WERI-Rb-1 (cell line): Measurements from ENCODE around the gene TMEM175.

ENCODE experiments used
- DNase-seq: peaks from one replicate; pipeline ENCODE4 v3.0.0-alpha.2; 2020
- H3K27ac ChIP-seq: fragments of 250-450 bp; sonication (Bioruptor Pico); 2 replicates; pipeline ENCODE4 v1.5.1; 2020; ENCODE audit warnings: mild to moderate bottlenecking, moderate library complexity
- H3K27me3 ChIP-seq: fragments of 250-450 bp; sonication (Bioruptor Pico); 2 replicates; pipeline ENCODE4 v1.5.1; 2021; ENCODE audit warnings: mild to moderate bottlenecking, low read depth, moderate library complexity; ENCODE audit not compliant: insufficient read depth, severe bottlenecking
- H3K36me3 ChIP-seq: fragments of 250-450 bp; sonication (Bioruptor Pico); 2 replicates; pipeline ENCODE4 v1.5.1; 2020; ENCODE audit warnings: mild to moderate bottlenecking, moderate library complexity
- H3K4me3 ChIP-seq: 2 replicates; pipeline ENCODE4 v1.5.1; 2011; ENCODE audit warnings: low read depth, mild to moderate bottlenecking, control low read depth, low read length
- H3K9me3 ChIP-seq: fragments of 250-450 bp; sonication (Bioruptor Pico); 2 replicates; pipeline ENCODE4 v1.5.1; 2021; ENCODE audit warnings: mild to moderate bottlenecking, moderate library complexity; ENCODE audit not compliant: severe bottlenecking
- TF ChIP-seq, protein P1 (sequence below): IDR thresholded peaks from 2 replicates; pipeline ENCODE4 v1.5.1; 2011; ENCODE audit warnings: low read depth, mild to moderate bottlenecking, control low read depth, inconsistent platforms, low read length

TMEM175 gene

DNA sequence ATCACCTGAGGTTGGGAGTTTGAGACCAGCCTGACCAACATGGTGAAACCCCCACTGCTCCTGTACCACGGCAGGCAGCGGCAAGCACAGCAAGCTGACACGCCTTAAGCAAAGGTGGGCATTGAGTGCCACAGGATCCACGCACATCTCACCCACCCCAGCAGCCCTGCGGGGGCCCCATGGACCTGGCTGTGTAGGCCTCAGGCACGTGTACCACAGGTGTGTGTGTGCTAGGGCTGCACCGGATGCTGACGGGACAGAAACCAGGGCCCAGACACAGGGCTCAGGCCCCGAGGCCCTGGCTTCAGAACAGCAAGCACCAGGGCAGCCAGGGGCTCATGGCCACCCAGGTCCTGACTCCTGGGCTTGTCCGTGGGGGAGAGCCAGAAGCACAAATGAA lies 46.9 kb upstream of the TMEM175 start:
- H3K27ac ChIP-seq = no peak overlapping the region
- H3K27me3 ChIP-seq = no peaks in the 10 kb centered on the region
- peaks cover 3% of the 10 kb centered on the region for H3K9me3 ChIP-seq
- TF ChIP-seq, protein P1, sequence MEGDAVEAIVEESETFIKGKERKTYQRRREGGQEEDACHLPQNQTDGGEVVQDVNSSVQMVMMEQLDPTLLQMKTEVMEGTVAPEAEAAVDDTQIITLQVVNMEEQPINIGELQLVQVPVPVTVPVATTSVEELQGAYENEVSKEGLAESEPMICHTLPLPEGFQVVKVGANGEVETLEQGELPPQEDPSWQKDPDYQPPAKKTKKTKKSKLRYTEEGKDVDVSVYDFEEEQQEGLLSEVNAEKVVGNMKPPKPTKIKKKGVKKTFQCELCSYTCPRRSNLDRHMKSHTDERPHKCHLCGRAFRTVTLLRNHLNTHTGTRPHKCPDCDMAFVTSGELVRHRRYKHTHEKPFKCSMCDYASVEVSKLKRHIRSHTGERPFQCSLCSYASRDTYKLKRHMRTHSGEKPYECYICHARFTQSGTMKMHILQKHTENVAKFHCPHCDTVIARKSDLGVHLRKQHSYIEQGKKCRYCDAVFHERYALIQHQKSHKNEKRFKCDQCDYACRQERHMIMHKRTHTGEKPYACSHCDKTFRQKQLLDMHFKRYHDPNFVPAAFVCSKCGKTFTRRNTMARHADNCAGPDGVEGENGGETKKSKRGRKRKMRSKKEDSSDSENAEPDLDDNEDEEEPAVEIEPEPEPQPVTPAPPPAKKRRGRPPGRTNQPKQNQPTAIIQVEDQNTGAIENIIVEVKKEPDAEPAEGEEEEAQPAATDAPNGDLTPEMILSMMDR = no peak
- H3K36me3 ChIP-seq = peaks cover 73% of the 10 kb centered on the region
- H3K4me3 ChIP-seq = no peak overlapping the region
- no peak for DNase-seq

DNA sequence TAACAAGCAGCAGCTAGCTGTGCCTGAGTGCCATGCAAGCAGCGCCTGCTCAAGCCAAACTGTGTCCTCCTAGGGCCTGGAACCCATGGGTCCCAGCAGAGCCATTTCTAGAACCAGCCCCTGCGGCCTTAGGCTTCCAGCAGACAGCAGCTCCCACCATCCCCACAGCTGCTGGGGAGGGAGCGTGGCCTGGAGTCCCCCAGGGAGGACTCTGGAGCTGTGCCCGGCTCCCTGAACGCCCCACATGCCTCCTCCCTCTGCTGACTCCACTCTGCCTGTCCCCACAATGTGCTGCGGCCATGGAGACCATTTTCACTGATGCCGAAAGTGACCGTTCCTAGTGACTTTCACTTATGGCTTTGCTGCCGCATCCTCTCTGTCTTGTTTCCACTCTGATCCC lies 46.0 kb upstream of the TMEM175 start:
- TF ChIP-seq, protein P1 = no peak
- Histone ChIP-seq H3K9me3 (peaks cover 3% of the 10 kb centered on the region), H3K27me3 (no peaks in the 10 kb centered on the region), H3K4me3 (no peak overlapping the region), H3K36me3 (peaks cover 64% of the 10 kb centered on the region), H3K27ac (no peak overlapping the region)
- no peak for DNase-seq

DNA sequence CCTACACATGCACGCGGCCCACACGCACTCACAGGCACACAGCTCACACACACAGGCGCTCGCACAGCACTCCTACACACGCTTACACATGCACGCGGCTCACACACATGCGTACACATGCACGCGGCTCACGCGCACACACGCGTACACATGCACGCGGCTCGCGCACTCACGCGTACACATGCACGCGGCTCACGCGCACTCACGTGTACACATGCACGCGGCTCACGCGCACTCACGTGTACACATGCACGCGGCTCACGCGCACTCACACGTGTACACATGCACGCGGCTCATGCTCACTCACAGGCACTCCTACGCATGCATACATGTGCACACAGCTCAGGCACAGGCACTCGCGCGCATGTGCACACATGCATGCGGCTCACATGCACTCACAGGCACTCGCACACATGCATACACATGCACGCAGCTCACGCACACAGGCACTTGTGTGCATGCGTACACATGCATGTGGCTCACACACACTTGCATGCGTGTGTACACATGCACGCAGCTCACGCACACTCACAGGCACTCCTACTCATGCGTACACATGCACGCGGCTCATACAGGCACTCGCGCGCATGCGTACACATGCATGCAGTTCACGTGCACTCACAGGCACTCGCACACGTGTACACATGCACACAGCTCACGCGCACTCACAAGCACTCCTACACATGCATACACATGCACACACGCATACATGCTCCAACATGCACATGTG lies 45.1 kb upstream of the TMEM175 start:
- Histone ChIP-seq H3K36me3 (peaks cover 62% of the 10 kb centered on the region), H3K27ac (no peak overlapping the region), H3K4me3 (no peak overlapping the region), H3K9me3 (peaks cover 3% of the 10 kb centered on the region), H3K27me3 (no peaks in the 10 kb centered on the region)
- TF ChIP-seq, protein P1 = no peak
- DNase-seq = no peak

DNA sequence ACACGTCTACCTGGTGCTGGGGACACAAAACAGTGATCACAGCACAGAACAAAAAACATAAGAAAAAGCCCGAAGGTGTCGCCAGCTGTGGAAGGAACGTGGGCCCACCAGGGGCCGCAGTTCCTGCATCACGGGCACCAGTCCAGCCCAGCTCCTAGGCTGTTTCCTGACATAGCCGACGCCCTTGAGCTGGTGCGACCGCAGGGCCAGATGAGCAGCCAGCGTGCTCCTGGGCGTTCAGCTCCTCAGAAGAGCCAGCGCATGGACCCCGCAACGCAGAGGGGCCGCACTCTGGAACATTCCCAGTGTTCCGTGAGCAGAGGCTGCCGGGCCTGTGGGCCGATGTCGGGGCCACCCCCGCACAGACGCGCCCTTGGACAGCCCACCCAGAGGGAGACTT lies 44.2 kb upstream of the TMEM175 start:
- DNase-seq = no peak
- TF ChIP-seq, protein P1 = no peak
- no peak overlapping the region for H3K27ac ChIP-seq
- no peak overlapping the region for H3K4me3 ChIP-seq
- H3K27me3 ChIP-seq = no peaks in the 10 kb centered on the region
- peaks cover 3% of the 10 kb centered on the region for H3K9me3 ChIP-seq
- peaks cover 61% of the 10 kb centered on the region for H3K36me3 ChIP-seq

DNA sequence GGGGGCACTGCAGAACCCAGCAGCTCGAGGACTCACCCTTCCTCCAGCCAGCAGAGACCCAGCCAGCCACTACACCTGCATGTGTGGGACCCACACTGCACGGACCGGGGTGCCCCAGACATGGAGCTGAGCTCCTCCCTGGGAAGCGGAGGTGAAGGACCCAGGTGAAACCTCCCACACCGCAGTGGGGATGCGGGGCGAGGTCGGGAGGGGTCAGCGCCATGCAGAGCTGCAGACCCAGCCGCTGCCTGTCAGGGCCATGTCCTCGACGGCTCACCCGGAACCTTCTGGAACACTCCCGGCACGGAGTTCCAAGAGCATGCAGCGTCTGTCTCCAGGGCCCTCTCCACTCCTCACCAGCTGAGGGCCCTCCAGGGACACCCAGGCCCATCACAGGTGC lies 42.7 kb upstream of the TMEM175 start:
- TF ChIP-seq, protein P1 = no peak
- peaks cover 3% of the 10 kb centered on the region for H3K9me3 ChIP-seq
- H3K4me3 ChIP-seq = no peak overlapping the region
- no peaks in the 10 kb centered on the region for H3K27me3 ChIP-seq
- peaks cover 56% of the 10 kb centered on the region for H3K36me3 ChIP-seq
- no peak for DNase-seq
- no peak overlapping the region for H3K27ac ChIP-seq
